ENCODE measurements around the gene FGD4.

DNA sequence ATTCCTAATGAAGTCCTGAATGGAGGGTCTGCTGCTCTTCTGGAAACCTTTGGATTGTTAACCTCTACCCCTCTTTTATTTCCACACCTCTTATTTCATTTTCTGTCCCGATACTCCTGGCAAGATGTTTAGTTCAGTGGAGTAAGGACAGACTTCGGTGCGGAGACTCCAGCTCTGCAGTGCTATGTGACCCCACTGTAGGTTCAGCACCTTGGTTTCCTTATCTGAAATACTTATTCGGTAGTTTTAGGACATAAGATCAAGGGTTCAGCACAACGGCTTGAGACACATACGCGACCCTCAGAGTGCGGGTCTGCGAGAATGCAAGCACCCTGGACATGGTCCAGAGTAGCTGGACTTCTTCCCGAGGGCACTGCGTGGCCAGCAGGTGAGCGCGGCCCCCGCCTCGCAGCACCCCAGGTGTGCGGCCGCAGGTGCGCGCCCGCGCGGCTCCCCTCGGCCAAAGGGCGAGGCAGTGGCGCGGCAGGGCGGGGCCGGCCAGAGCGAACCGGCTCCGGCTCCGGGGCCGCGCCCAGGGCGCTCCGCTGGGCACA lies 465 bp upstream of the FGD4 start:
- TF ChIP-seq, protein P1, sequence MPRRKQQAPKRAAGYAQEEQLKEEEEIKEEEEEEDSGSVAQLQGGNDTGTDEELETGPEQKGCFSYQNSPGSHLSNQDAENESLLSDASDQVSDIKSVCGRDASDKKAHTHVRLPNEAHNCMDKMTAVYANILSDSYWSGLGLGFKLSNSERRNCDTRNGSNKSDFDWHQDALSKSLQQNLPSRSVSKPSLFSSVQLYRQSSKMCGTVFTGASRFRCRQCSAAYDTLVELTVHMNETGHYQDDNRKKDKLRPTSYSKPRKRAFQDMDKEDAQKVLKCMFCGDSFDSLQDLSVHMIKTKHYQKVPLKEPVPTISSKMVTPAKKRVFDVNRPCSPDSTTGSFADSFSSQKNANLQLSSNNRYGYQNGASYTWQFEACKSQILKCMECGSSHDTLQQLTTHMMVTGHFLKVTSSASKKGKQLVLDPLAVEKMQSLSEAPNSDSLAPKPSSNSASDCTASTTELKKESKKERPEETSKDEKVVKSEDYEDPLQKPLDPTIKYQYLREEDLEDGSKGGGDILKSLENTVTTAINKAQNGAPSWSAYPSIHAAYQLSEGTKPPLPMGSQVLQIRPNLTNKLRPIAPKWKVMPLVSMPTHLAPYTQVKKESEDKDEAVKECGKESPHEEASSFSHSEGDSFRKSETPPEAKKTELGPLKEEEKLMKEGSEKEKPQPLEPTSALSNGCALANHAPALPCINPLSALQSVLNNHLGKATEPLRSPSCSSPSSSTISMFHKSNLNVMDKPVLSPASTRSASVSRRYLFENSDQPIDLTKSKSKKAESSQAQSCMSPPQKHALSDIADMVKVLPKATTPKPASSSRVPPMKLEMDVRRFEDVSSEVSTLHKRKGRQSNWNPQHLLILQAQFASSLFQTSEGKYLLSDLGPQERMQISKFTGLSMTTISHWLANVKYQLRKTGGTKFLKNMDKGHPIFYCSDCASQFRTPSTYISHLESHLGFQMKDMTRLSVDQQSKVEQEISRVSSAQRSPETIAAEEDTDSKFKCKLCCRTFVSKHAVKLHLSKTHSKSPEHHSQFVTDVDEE (CRISPR knock-in tag; IDR thresholded peaks at IDR 0.05) = no peak
- TF ChIP-seq, protein P2, sequence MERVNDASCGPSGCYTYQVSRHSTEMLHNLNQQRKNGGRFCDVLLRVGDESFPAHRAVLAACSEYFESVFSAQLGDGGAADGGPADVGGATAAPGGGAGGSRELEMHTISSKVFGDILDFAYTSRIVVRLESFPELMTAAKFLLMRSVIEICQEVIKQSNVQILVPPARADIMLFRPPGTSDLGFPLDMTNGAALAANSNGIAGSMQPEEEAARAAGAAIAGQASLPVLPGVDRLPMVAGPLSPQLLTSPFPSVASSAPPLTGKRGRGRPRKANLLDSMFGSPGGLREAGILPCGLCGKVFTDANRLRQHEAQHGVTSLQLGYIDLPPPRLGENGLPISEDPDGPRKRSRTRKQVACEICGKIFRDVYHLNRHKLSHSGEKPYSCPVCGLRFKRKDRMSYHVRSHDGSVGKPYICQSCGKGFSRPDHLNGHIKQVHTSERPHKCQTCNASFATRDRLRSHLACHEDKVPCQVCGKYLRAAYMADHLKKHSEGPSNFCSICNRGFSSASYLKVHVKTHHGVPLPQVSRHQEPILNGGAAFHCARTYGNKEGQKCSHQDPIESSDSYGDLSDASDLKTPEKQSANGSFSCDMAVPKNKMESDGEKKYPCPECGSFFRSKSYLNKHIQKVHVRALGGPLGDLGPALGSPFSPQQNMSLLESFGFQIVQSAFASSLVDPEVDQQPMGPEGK (CRISPR knock-in tag; IDR thresholded peaks at IDR 0.05; ENCODE audit: borderline replicate concordance) = no peak
- TF ChIP-seq ZNF70 (CRISPR knock-in tag; IDR thresholded peaks at IDR 0.05) = no peak
- TF ChIP-seq TCF4 (CRISPR knock-in tag; IDR thresholded peaks at IDR 0.05; ENCODE audit: borderline replicate concordance) = no peak
- TF ChIP-seq CSRNP3 (CRISPR knock-in tag; IDR thresholded peaks at IDR 0.05) = no peak
- TF ChIP-seq CREB5 (CRISPR knock-in tag; IDR thresholded peaks at IDR 0.05; ENCODE audit: low read depth) = no peak
- TF ChIP-seq ZFP30 (CRISPR knock-in tag; IDR thresholded peaks at IDR 0.05) = no peak

Data from SK-N-SH treated with all-trans-retinoic acid at 6 μM for 48 hours (cell line).